GM23338 (cell line): ENCODE data around the gene SCTR. TPM values are rescaled to one million over a fixed set of nuclear protein-coding genes. Genes with fewer than 3 reads are reported as not detected.

Experiments used
- ATAC-seq: fragments of 200-7000 bp; cut with Tn5 transposase; 3 replicates; pipeline ENCODE4 v1.9.1; 2020
- DNase-seq: peaks from one replicate; pipeline ENCODE4 v3.0.0-alpha.2; 2015; ENCODE audit warnings: low spot score
- H2AFZ ChIP-seq: fragments of 200-600 bp; sonication (generic); 2 replicates; pipeline ENCODE4 v1.8.0; 2016; ENCODE audit warnings: antibody characterized with exemption, mild to moderate bottlenecking, moderate library complexity
- H3F3A ChIP-seq: fragments of 200-600 bp; sonication (generic); replicated peaks from 2 replicates; pipeline ENCODE4 v1.8.0; 2017; ENCODE audit warnings: antibody characterized with exemption, mixed run types, low read depth
- H3K27ac ChIP-seq: fragments of 200-600 bp; sonication (generic); 2 replicates; pipeline ENCODE4 v1.6.1; 2016; ENCODE audit warnings: low read depth
- H3K27me3 ChIP-seq: fragments of 200-600 bp; sonication (generic); 2 replicates; pipeline ENCODE4 v1.8.0; 2016; ENCODE audit warnings: mild to moderate bottlenecking, mixed run types, moderate library complexity; ENCODE audit not compliant: insufficient read depth
- H3K36me3 ChIP-seq: fragments of 200-600 bp; sonication (generic); 2 replicates; pipeline ENCODE4 v1.8.0; 2016; ENCODE audit warnings: mild to moderate bottlenecking; ENCODE audit not compliant: insufficient read depth
- H3K4me1 ChIP-seq: fragments of 200-600 bp; sonication (generic); 2 replicates; pipeline ENCODE4 v1.8.0; 2016; ENCODE audit warnings: mild to moderate bottlenecking, moderate library complexity; ENCODE audit not compliant: insufficient read depth
- H3K4me2 ChIP-seq: fragments of 200-600 bp; sonication (generic); 2 replicates; pipeline ENCODE4 v1.7.1; 2017; ENCODE audit warnings: mixed run types
- H3K4me3 ChIP-seq: fragments of 200-600 bp; sonication (generic); 2 replicates; pipeline ENCODE4 v1.6.1; 2016; ENCODE audit warnings: mixed run types
- H3K79me2 ChIP-seq: fragments of 200-600 bp; sonication (generic); replicated peaks from 2 replicates; pipeline ENCODE4 v1.8.0; 2017; ENCODE audit warnings: mild to moderate bottlenecking; ENCODE audit not compliant: insufficient read depth
- H3K9me2 ChIP-seq: fragments of 200-600 bp; sonication (generic); 2 replicates; pipeline ENCODE4 v1.8.0; 2017; ENCODE audit not compliant: insufficient read depth
- H4K20me1 ChIP-seq: fragments of 200-600 bp; sonication (generic); replicated peaks from 2 replicates; pipeline ENCODE4 v1.8.0; 2017; ENCODE audit warnings: mild to moderate bottlenecking; ENCODE audit not compliant: insufficient read depth
- H3K27ac Mint-ChIP-seq: 2 replicates; pipeline ENCODE4 v1.8.0; 2020; ENCODE audit warnings: inconsistent platforms, mild to moderate bottlenecking, moderate library complexity, mixed read lengths
- H3K27me3 Mint-ChIP-seq: 3 replicates; pipeline ENCODE4 v1.8.0; 2022; ENCODE audit warnings: low read depth, mild to moderate bottlenecking, moderate library complexity, mixed read lengths, inconsistent platforms; ENCODE audit not compliant: insufficient read depth, poor library complexity
- H3K36me3 Mint-ChIP-seq: 3 replicates; pipeline ENCODE4 v1.8.0; 2021; ENCODE audit warnings: low read depth, mild to moderate bottlenecking, inconsistent platforms, moderate library complexity, mixed read lengths
- H3K4me1 Mint-ChIP-seq: 3 replicates; pipeline ENCODE4 v1.8.0; 2020; ENCODE audit warnings: mild to moderate bottlenecking, inconsistent platforms, mixed read lengths
- H3K4me3 Mint-ChIP-seq: 3 replicates; pipeline ENCODE4 v1.8.0; 2021; ENCODE audit warnings: moderate library complexity, mild to moderate bottlenecking, inconsistent platforms, mixed read lengths
- H3K9me3 Mint-ChIP-seq: 3 replicates; pipeline ENCODE4 v1.8.0; 2020; ENCODE audit warnings: moderate library complexity, mild to moderate bottlenecking, inconsistent platforms, mixed read lengths
- EZH2phosphoT487 ChIP-seq: fragments of 200-600 bp; sonication (generic); IDR thresholded peaks from one replicate; pipeline ENCODE4 v1.8.1; 2018; ENCODE audit warnings: antibody characterized with exemption; ENCODE audit not compliant: unreplicated experiment
- JUNB ChIP-seq: IDR thresholded peaks from one replicate; pipeline ENCODE4 v1.6.1; 2016; ENCODE audit warnings: antibody characterized with exemption; ENCODE audit not compliant: unreplicated experiment
- POLR2AphosphoS5 ChIP-seq: IDR thresholded peaks from 2 replicates; pipeline ENCODE4 v1.6.1; 2016; ENCODE audit warnings: antibody characterized with exemption, low read depth
- ZNF114 ChIP-seq: fragments of 250-450 bp; sonication (Bioruptor Pico); IDR thresholded peaks from 2 replicates; pipeline ENCODE4 v1.5.0; 2020; ENCODE audit warnings: mild to moderate bottlenecking, moderate library complexity
- polyA plus RNA-seq: library from polyadenylated mRNA; unstranded; fragments of >200 nt; fragmentation: Nextera tagmentation; extraction: Ambion mirVana; gene quantifications from 2 replicates; pipeline ENCODE4 v1.2.1, GENCODE V29; 2016
- total RNA-seq: library from RNA; depleted of rRNA; stranded (reverse); fragments of >200 nt; shearing (Covaris generic); gene quantifications from 2 replicates; pipeline ENCODE4 v1.2.3, GENCODE V29; 2014
- TF ChIP-seq, protein P1 (sequence below): IDR thresholded peaks from 2 replicates; pipeline ENCODE4 v1.6.1; 2016; ENCODE audit warnings: antibody characterized with exemption
- TF ChIP-seq, protein P2 (sequence below): fragments of 250-450 bp; sonication (Bioruptor Pico); IDR thresholded peaks from 2 replicates; pipeline ENCODE4 v1.5.0; 2020; ENCODE audit warnings: mild to moderate bottlenecking, moderate library complexity

Gene SCTR
- total and polyA plus RNA-seq, 2 experiments from 2014 or later = not detected

GRCh38 chr2:119425119-119425405 is 99.2 kb downstream of the SCTR start:
- no peak for ATAC-seq
- no peaks in the 10 kb centered on the region for H3K9me2 ChIP-seq
- H3K27ac Mint-ChIP-seq = no peak overlapping the region
- H4K20me1 ChIP-seq = no peaks in the 10 kb centered on the region
- H3K27me3 Mint-ChIP-seq = peaks cover 7% of the 10 kb centered on the region
- peaks cover 13% of the 10 kb centered on the region for H3K4me1 ChIP-seq
- H3K27me3 ChIP-seq = 0 out of 2 replicates have a peak, but pooled peaks cover 3% of the 10 kb centered on the region
- TF ChIP-seq, protein P1, sequence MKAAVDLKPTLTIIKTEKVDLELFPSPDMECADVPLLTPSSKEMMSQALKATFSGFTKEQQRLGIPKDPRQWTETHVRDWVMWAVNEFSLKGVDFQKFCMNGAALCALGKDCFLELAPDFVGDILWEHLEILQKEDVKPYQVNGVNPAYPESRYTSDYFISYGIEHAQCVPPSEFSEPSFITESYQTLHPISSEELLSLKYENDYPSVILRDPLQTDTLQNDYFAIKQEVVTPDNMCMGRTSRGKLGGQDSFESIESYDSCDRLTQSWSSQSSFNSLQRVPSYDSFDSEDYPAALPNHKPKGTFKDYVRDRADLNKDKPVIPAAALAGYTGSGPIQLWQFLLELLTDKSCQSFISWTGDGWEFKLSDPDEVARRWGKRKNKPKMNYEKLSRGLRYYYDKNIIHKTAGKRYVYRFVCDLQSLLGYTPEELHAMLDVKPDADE = no peak
- TF ChIP-seq JUNB = no peak
- TF ChIP-seq POLR2AphosphoS5 = no peak
- TF ChIP-seq EZH2phosphoT487 = no peak
- TF ChIP-seq, protein P2, sequence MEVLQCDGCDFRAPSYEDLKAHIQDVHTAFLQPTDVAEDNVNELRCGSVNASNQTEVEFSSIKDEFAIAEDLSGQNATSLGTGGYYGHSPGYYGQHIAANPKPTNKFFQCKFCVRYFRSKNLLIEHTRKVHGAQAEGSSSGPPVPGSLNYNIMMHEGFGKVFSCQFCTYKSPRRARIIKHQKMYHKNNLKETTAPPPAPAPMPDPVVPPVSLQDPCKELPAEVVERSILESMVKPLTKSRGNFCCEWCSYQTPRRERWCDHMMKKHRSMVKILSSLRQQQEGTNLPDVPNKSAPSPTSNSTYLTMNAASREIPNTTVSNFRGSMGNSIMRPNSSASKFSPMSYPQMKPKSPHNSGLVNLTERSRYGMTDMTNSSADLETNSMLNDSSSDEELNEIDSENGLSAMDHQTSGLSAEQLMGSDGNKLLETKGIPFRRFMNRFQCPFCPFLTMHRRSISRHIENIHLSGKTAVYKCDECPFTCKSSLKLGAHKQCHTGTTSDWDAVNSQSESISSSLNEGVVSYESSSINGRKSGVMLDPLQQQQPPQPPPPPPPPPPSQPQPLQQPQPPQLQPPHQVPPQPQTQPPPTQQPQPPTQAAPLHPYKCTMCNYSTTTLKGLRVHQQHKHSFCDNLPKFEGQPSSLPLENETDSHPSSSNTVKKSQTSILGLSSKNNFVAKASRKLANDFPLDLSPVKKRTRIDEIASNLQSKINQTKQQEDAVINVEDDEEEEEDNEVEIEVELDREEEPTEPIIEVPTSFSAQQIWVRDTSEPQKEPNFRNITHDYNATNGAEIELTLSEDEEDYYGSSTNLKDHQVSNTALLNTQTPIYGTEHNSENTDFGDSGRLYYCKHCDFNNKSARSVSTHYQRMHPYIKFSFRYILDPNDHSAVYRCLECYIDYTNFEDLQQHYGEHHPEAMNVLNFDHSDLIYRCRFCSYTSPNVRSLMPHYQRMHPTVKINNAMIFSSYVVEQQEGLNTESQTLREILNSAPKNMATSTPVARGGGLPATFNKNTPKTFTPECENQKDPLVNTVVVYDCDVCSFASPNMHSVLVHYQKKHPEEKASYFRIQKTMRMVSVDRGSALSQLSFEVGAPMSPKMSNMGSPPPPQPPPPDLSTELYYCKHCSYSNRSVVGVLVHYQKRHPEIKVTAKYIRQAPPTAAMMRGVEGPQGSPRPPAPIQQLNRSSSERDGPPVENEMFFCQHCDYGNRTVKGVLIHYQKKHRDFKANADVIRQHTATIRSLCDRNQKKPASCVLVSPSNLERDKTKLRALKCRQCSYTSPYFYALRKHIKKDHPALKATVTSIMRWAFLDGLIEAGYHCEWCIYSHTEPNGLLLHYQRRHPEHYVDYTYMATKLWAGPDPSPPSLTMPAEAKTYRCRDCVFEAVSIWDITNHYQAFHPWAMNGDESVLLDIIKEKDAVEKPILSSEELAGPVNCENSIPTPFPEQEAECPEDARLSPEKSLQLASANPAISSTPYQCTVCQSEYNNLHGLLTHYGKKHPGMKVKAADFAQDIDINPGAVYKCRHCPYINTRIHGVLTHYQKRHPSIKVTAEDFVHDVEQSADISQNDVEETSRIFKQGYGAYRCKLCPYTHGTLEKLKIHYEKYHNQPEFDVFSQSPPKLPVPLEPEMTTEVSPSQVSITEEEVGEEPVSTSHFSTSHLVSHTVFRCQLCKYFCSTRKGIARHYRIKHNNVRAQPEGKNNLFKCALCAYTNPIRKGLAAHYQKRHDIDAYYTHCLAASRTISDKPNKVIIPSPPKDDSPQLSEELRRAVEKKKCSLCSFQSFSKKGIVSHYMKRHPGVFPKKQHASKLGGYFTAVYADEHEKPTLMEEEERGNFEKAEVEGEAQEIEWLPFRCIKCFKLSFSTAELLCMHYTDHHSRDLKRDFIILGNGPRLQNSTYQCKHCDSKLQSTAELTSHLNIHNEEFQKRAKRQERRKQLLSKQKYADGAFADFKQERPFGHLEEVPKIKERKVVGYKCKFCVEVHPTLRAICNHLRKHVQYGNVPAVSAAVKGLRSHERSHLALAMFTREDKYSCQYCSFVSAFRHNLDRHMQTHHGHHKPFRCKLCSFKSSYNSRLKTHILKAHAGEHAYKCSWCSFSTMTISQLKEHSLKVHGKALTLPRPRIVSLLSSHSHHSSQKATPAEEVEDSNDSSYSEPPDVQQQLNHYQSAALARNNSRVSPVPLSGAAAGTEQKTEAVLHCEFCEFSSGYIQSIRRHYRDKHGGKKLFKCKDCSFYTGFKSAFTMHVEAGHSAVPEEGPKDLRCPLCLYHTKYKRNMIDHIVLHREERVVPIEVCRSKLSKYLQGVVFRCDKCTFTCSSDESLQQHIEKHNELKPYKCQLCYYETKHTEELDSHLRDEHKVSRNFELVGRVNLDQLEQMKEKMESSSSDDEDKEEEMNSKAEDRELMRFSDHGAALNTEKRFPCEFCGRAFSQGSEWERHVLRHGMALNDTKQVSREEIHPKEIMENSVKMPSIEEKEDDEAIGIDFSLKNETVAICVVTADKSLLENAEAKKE (CRISPR knock-in tag) = no peak
- TF ChIP-seq ZNF114 (CRISPR knock-in tag) = no peak
- no peaks in the 10 kb centered on the region; the same call in 1 of the 2 replicates for H3K36me3 ChIP-seq
- peaks cover 19% of the 10 kb centered on the region for H3K9me3 Mint-ChIP-seq
- H3K36me3 Mint-ChIP-seq = peaks cover 8% of the 10 kb centered on the region; the same call in 1 of the 3 replicates
- no peak overlapping the region for H3K4me3 Mint-ChIP-seq
- no peak overlapping the region for H3K4me2 ChIP-seq
- H3K4me3 ChIP-seq = no peak overlapping the region
- H3K27ac ChIP-seq = no peak overlapping the region
- peaks cover 25% of the 10 kb centered on the region for H3K4me1 Mint-ChIP-seq
- H3K79me2 ChIP-seq = no peaks in the 10 kb centered on the region
- DNase-seq = no peak
- H3F3A ChIP-seq = no peaks in the 10 kb centered on the region
- no peak overlapping the region for H2AFZ ChIP-seq
